ENCODE measurements around the gene MTHFD2L.

Gene MTHFD2L

DNA sequence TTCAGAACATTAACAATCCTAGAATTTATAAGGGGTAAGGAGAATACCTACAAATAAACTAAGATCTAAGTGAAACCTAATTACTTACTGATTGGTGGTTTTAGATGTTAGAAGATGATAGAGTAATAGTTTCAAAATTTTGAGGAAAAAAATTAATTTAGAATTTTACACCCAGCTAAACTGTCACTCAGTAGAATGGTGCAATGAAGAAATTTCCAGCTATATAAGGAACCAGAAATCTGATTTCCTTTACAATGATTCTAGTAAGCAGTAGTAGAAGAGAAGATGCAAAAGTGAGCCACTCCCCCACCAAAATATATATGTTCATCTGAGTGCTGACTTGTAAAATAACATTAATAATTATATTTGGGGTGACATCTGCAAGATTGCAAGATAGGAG is 95.0 kb downstream of the MTHFD2L start:
- no peak for DNase-seq (ENCODE audit: low spot score)

DNA sequence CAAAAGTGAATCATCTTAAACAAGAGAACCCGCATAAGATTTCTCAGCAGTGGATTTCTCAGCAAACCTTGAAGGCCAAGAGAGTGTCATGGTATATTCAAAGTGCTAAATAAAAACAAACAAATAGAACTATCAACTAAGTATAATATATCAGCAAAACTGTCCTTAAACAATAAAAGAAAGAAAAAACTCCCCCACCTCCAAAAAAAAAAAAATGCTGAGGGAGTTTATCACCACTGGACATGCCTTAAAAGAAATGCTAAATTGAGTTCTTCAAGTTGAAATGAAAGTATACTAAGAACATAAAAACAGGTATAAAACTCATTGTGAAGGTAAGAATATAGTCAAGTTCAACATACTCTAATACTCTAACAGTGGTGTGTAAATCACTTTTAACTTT is 96.5 kb downstream of the MTHFD2L start:
- no peak for DNase-seq (ENCODE audit: low spot score)

- DNase-seq (ENCODE audit: low spot score) = no peak
These were observed 97.2 kb downstream of the MTHFD2L start for GRCh38 chr4:74255096-74255495.

DNA sequence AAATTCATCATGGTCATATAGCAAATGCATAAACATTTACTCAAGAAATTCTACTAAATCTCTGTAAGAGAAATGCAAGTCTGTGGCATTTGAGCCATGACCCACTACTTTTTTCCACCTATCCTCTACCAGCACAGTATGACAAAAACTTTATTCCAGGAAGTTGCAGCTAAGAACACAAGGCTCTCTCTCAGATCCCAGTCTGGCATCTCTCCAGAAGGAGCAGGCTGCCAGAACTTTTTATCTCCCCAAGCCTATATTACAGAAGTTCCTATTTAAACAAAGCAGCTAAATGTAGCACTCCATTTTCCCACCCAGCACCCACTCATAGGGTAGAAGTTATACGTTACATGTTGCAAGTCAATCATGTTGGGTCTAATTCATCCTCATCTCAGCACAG is 101.0 kb downstream of the MTHFD2L start:
- peak; percentile 12 for DNase-seq (ENCODE audit: low spot score)

- no peak for DNase-seq (ENCODE audit: low spot score)
These were observed 102.1 kb downstream of the MTHFD2L start for GRCh38 chr4:74260036-74260435.

DNA sequence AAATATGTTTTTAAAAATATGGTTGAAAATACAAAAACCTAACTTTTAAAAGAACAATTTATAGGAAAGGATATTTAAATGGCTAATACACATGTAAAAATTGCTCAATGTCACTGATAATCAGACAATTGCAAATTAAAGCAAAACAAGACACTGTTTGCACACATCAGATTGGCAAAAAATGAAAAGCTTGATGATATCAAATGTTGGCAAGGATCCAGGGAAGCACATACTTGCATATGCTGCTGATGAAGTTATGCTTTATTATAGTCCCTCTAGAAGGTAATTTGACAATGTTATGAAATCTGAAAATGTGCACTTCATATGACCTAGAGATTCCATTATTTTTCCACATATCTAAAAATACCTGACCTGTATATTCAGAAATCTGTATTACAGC is 104.6 kb downstream of the MTHFD2L start:
- DNase-seq (ENCODE audit: low spot score) = no peak

DNA sequence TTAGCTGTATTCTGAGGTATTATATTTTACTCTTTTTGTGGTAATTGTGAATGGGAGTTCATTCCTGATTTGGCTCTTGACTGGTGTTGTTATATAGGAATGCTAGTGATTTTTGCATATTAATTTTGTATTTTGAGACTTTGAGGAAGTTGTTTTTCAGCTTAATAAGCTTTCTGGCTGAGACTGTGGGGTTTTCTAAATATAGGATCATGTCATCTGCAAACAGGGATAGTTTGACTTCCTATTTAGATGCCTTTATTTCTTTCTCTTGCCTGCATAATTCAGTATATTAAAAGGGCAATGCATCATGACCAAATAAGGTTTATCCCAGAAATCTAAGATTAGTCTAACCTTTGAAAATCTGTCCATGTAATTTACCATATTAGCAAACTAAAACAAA is 105.6 kb downstream of the MTHFD2L start:
- DNase-seq (ENCODE audit: low spot score) = no peak

- DNase-seq (ENCODE audit: low spot score) = no peak
These were observed 108.2 kb downstream of the MTHFD2L start for GRCh38 chr4:74266081-74266480.

DNA sequence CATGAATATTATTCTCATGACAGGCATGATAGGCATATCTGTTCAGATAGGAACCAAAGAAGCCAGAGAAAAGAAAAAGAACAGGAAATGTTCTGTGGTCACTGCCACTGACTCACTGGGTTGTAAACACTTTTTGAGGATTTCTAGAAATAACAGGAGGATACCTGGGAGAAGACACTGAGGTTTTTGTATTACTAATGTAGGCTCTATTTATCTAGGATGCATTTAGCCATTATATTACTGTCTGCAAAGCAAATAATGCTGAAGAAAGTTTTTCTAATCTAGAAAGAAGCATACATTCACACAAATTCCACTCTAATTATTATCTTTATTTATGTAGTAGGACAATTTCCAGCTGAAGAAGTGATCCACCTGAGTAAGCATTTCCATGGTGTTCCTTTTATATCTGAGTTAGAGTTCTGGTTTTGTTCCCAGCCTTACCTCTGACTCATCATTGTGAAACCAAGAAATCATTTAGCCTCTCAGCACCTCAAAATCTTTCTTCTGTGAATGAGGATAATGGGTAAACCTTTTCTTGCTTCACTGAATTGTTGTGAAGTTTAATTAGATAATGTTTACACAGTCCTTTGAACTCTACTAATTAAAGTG is 110.2 kb downstream of the MTHFD2L start:
- DNase-seq (ENCODE audit: low spot score) = peak; percentile 3

GRCh38 chr4:74268643-74269042 is 110.7 kb downstream of the MTHFD2L start:
- DNase-seq (ENCODE audit: low spot score) = no peak

DNA sequence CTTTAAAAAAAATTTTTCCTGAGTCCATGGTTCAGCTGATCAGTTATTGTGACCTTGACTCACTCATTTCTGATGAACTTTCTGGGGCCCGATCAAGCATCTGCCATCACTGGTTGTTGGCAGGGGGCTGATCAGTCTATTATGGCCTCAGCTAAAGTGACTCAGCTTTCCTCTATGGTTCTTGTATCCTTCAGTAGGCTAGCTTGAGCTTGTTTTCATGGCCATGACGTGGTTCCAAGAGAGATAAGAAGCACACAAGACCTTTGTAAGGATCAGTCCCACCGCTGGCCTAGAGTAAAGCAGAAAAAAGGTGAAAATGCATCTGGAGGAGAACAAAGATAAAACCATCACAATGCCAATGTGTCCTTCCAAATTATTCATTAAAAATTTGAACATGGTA is 120.6 kb downstream of the MTHFD2L start:
- DNase-seq (ENCODE audit: low spot score) = no peak

GRCh38 chr4:74279716-74280115 is 121.8 kb downstream of the MTHFD2L start:
- no peak for DNase-seq (ENCODE audit: low spot score)

GRCh38 chr4:74282926-74283325 is 125.0 kb downstream of the MTHFD2L start:
- no peak for DNase-seq (ENCODE audit: low spot score)

DNA sequence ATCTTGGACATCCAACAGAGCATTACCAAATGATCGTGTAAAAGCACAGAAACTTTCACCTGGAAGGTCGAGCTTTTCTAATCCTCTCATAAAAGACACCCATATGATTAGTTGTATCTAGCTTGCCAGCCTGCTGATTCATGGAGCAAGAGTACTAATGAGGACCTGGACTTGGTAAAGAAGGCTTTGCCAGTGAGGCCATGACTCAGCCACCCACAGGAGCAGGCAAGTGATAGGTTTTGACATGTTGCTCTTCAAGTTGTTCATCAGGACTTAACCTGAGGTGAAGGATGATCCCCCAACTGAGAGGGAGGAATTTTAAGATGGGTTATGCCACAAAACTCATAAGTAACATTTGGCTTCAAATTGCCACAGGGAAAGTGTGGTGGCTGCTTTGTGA is 125.7 kb downstream of the MTHFD2L start:
- no peak for DNase-seq (ENCODE audit: low spot score)

GRCh38 chr4:74284053-74284452 is 126.1 kb downstream of the MTHFD2L start:
- no peak for DNase-seq (ENCODE audit: low spot score)

GRCh38 chr4:74287164-74287563 is 129.2 kb downstream of the MTHFD2L start:
- no peak for DNase-seq (ENCODE audit: low spot score)

DNA sequence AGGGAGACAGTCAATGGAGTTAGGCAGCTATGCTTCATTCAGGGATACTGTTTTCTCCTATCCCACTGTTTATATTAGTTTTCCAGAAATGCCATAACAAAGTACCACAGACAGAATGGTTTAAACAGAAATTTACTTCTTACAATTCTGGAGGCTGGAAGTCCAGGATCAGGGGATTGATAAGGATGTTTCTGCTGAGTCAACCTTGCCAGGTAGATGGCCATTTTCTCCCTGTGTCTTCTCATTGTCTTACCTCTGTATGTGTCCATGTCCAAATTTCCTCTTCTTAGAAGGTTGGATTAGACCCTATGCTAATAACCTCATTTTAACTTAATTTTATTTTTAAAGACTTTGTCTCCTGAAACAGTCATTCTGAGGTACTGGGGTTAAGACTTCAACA is 129.9 kb downstream of the MTHFD2L start:
- DNase-seq (ENCODE audit: low spot score) = no peak

DNA sequence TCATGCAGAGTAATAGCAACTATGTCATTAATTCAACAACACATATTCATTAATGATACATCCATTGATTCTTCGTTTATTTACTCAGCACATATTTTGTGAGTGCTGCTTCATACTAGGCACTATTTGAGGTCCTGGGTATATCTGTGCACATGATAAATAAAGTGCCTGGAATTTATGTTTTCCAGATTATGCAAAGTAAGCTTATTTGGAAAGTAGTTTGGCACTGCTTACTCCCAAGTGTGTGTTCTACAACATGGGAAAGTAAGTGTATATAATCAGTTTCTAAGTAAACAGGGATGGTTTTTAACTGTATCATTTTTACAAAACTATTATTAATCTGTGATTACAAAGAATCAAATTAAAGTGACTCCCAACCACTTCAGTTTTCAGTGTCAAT is 133.6 kb downstream of the MTHFD2L start:
- no peak for DNase-seq (ENCODE audit: low spot score)

GRCh38 chr4:74292111-74292870 is 134.4 kb downstream of the MTHFD2L start:
- no peak for DNase-seq (ENCODE audit: low spot score)

DNA sequence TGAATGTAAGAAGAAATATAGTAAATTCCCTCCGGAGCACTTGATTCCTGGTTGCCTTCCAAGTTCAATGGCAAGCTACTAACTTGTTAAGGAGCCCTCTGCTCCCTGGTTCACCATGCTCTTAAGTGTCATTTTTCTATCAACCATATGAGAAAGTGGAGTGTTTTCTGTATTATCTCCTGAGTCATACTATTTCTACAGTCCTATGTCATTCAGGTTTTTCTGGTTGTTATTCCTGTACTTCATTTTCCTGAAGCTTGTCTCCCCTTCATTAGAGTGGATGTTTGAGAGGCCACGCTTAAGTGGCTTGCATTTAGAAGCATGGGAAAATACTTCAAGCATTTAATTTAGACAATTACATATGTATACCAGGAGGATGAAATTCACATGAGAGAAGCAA is 135.6 kb downstream of the MTHFD2L start:
- no peak for DNase-seq (ENCODE audit: low spot score)

DNA sequence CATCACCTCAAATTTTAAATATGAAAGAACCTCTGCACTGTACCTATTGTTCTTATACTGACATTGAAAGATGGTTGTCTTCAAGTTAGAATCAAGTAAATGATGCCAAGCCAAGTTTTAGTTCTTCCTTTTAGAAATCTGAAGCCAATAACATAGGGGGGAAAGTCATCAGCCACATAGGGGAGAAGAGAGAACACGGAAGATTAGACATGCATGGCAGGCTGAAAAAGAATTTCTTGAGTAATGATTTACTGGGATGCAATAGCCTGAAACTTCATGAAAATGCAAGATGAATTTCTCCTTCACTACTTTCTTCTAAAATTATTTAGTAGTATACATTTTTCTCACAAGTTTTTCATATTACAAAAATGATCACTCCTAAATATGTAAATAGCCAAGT is 136.8 kb downstream of the MTHFD2L start:
- DNase-seq (ENCODE audit: low spot score) = no peak

GRCh38 chr4:74297539-74297938 is 139.6 kb downstream of the MTHFD2L start:
- no peak for DNase-seq (ENCODE audit: low spot score)

GRCh38 chr4:74304095-74304625 is 146.2 kb downstream of the MTHFD2L start:
- DNase-seq (ENCODE audit: low spot score) = no peak

- DNase-seq (ENCODE audit: low spot score) = no peak
These were observed 147.1 kb downstream of the MTHFD2L start for GRCh38 chr4:74305000-74305399.
